SU-DHL-6 (cell line): ENCODE data around the gene SKP2.

ENCODE experiments used
- H2AFZ ChIP-seq: fragments of 200-600 bp; sonication (generic); 2 replicates; pipeline ENCODE4 v1.6.1; 2014; ENCODE audit warnings: low read depth, mild to moderate bottlenecking, moderate library complexity, mixed read lengths, antibody characterized with exemption, low read length; ENCODE audit not compliant: severe bottlenecking
- H3F3A ChIP-seq: fragments of 200-600 bp; shearing (Covaris generic); 2 replicates; pipeline ENCODE4 v1.6.0; 2016; ENCODE audit warnings: antibody characterized with exemption, mild to moderate bottlenecking; ENCODE audit not compliant: insufficient read depth
- H3K27ac ChIP-seq: fragments of 200-600 bp; sonication (generic); 2 replicates; pipeline ENCODE4 v1.5.1; 2016; ENCODE audit warnings: low read depth, mild to moderate bottlenecking, low read length, moderate library complexity, mixed read lengths
- H3K27me3 ChIP-seq: fragments of 200-600 bp; sonication (generic), shearing (Covaris generic); 2 replicates; pipeline ENCODE4 v1.6.0; 2014; ENCODE audit warnings: mild to moderate bottlenecking, low read length
- H3K36me3 ChIP-seq: fragments of 200-600 bp; sonication (generic); 2 replicates; pipeline ENCODE4 v1.6.1; 2014; ENCODE audit warnings: mild to moderate bottlenecking, low read length, mixed read lengths
- H3K4me2 ChIP-seq: fragments of 300-600, 200-600 bp; shearing (Covaris generic), sonication (generic); 2 replicates; pipeline ENCODE4 v1.6.0; 2014; ENCODE audit warnings: low read length, low read depth, mild to moderate bottlenecking; ENCODE audit not compliant: poor library complexity, severe bottlenecking
- H3K4me3 ChIP-seq: fragments of 200-600 bp; sonication (generic); 2 replicates; pipeline ENCODE4 v1.5.1; 2014; ENCODE audit warnings: antibody characterized with exemption, low read length, mild to moderate bottlenecking, mixed read lengths; ENCODE audit not compliant: insufficient read depth, poor library complexity, severe bottlenecking
- H3K79me2 ChIP-seq: fragments of 200-600 bp; sonication (generic); 2 replicates; pipeline ENCODE4 v1.6.1; 2014; ENCODE audit warnings: mild to moderate bottlenecking, low read length, moderate library complexity; ENCODE audit not compliant: insufficient read depth
- H3K9ac ChIP-seq: fragments of 200-600 bp; sonication (generic); 2 replicates; pipeline ENCODE4 v1.7.0; 2014; ENCODE audit warnings: mild to moderate bottlenecking, low read length
- H3K9me2 ChIP-seq: fragments of 200-600 bp; sonication (generic); replicated peaks from 2 replicates; pipeline ENCODE4 v1.6.1; 2014; ENCODE audit warnings: low read length; ENCODE audit not compliant: insufficient read depth
- H3K9me3 ChIP-seq: fragments of 200-600 bp; sonication (generic); 2 replicates; pipeline ENCODE4 v1.6.1; 2014; ENCODE audit warnings: low read length, mixed read lengths; ENCODE audit not compliant: insufficient read depth
- H4K20me1 ChIP-seq: fragments of 200-600 bp; sonication (generic); 2 replicates; pipeline ENCODE4 v1.6.1; 2014; ENCODE audit warnings: low read depth, mild to moderate bottlenecking, antibody characterized with exemption, low read length, moderate library complexity, mixed read lengths
- EZH2phosphoT487 ChIP-seq: fragments of 200-600 bp; sonication (generic), shearing (Covaris generic); conservative IDR thresholded peaks from 2 replicates; pipeline ENCODE4 v1.6.1; 2018; ENCODE audit warnings: mild to moderate bottlenecking, antibody characterized with exemption, low read length, moderate library complexity, mixed read lengths
- TF ChIP-seq, protein P1 (sequence below): fragments of 200-600 bp; sonication (generic); IDR thresholded peaks from one replicate; pipeline ENCODE4 v1.5.1; 2017; ENCODE audit warnings: antibody characterized with exemption, mild to moderate bottlenecking, low read length, moderate library complexity; ENCODE audit not compliant: insufficient read depth, poor library complexity, severe bottlenecking

The SKP2 gene

DNA sequence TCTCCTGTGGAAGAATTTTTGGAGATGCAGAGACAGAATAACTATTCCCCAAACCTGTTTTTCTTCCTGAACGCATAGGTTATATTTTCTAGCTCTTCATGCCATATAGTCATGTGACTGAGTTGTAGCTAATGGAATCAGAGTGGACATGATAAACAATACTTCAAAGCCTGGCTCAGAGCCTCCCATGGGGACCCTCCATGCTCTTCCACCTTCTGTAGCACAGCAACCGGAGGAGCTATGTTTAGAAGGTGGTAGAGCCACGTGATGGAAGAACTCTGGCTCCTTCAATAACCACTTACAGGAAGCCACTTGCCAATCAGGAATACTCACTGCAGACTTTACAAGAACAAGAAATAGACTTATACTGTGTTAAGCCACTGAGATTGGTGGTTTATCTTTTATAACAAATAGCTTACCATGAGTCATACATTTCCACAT, 50.6 kb downstream of the SKP2 start:
- Histone ChIP-seq H3K9ac (no peak overlapping the region), H3K9me3 (no peaks in the 10 kb centered on the region), H3K27me3 (no peaks in the 10 kb centered on the region), H3K79me2 (no peaks in the 10 kb centered on the region), H2AFZ (no peak overlapping the region), H3K4me2 (no peak overlapping the region), H3K4me3 (no peak overlapping the region), H3K36me3 (no peaks in the 10 kb centered on the region), H3K9me2 (no peaks in the 10 kb centered on the region), H4K20me1 (no peaks in the 10 kb centered on the region), H3F3A (no peaks in the 10 kb centered on the region), H3K27ac (no peak overlapping the region)
- no peak for TF ChIP-seq EZH2phosphoT487
- TF ChIP-seq, protein P1, sequence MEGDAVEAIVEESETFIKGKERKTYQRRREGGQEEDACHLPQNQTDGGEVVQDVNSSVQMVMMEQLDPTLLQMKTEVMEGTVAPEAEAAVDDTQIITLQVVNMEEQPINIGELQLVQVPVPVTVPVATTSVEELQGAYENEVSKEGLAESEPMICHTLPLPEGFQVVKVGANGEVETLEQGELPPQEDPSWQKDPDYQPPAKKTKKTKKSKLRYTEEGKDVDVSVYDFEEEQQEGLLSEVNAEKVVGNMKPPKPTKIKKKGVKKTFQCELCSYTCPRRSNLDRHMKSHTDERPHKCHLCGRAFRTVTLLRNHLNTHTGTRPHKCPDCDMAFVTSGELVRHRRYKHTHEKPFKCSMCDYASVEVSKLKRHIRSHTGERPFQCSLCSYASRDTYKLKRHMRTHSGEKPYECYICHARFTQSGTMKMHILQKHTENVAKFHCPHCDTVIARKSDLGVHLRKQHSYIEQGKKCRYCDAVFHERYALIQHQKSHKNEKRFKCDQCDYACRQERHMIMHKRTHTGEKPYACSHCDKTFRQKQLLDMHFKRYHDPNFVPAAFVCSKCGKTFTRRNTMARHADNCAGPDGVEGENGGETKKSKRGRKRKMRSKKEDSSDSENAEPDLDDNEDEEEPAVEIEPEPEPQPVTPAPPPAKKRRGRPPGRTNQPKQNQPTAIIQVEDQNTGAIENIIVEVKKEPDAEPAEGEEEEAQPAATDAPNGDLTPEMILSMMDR = no peak

DNA sequence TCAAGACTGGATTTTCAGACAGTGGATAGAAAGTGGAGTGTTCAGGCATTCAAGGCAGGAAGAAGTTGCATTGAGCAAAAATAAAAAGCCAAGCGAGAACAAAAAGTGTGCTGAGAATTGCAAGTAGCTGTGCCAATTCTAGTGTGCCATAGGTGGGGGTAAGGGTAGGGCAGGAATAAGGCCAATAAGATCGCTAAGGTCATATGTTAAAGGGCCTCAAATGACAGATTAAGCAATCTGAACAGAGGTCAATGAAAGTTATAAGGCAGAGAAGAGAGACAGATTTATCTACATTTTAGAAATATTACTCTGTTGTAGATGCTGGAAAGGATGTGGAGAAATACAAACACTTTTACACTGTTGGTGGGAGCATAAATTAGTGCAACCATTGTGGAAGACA, 53.4 kb downstream of the SKP2 start:
- no peak overlapping the region for H2AFZ ChIP-seq
- H3K9ac ChIP-seq = no peak overlapping the region
- TF ChIP-seq EZH2phosphoT487 = no peak
- TF ChIP-seq, protein P1 = no peak
- H3K27me3 ChIP-seq = no peaks in the 10 kb centered on the region
- H3K79me2 ChIP-seq = no peaks in the 10 kb centered on the region
- no peaks in the 10 kb centered on the region for H3K36me3 ChIP-seq
- no peak overlapping the region for H3K4me2 ChIP-seq
- H3K27ac ChIP-seq = no peak overlapping the region
- no peaks in the 10 kb centered on the region for H3K9me3 ChIP-seq
- H3K4me3 ChIP-seq = no peak overlapping the region
- H3K9me2 ChIP-seq = no peaks in the 10 kb centered on the region
- no peaks in the 10 kb centered on the region for H3F3A ChIP-seq
- H4K20me1 ChIP-seq = no peaks in the 10 kb centered on the region

DNA sequence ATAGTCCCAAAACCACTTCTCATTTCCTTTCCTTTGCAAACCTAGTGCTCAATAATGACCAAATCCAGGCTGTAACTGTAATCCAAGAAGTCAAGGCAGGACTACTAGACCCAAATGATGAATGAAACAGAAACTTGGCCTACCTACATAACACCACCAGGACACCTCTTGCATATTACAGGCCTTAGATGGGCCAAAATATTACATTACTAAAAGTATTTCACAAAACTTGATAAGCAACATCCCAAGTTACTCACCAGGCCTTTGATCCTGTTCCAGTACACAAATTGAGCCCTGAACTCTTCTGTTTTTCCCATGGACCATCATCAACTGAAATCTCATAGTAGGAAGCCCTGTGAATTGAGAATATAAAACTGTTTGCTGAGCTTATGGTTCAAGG, 55.0 kb downstream of the SKP2 start:
- no peak for TF ChIP-seq EZH2phosphoT487
- TF ChIP-seq, protein P1 = no peak
- Histone ChIP-seq H3K36me3 (no peaks in the 10 kb centered on the region), H3K4me2 (no peak overlapping the region), H3K9ac (no peak overlapping the region), H3K9me2 (no peaks in the 10 kb centered on the region), H3K4me3 (no peak overlapping the region), H3K79me2 (no peaks in the 10 kb centered on the region), H3K27me3 (no peaks in the 10 kb centered on the region), H2AFZ (no peak overlapping the region), H3K9me3 (no peaks in the 10 kb centered on the region), H3F3A (no peaks in the 10 kb centered on the region), H3K27ac (no peak overlapping the region), H4K20me1 (no peaks in the 10 kb centered on the region)
